ENCODE measurements around the gene DNAJC25.

GRCh38 chr9:111621895-111622480, 9.1 kb upstream of the DNAJC25 start:
- peak; percentile 52 to 81 (median 70) for TF ChIP-seq CTCF (IDR thresholded peaks at IDR 0.05)
- no peak for TF ChIP-seq POLR2A (IDR thresholded peaks at IDR 0.05)

Measured in prostate gland (tissue), 2 donors.